Sigmoid colon (tissue), 7 donors: Measurements from ENCODE around the gene DOCK11. TPM values are rescaled to one million over a fixed set of nuclear protein-coding genes. Genes with fewer than 3 reads are reported as not detected.

ENCODE experiments used
- DNase-seq: peaks from one replicate; pipeline ENCODE4 v3.0.0-alpha.2; 2019
- H3K27ac ChIP-seq, 4 donors: fragments of 200-600 bp; sonication (generic); one replicate each; pipeline ENCODE4 v1.5.1; 2016 to 2019; ENCODE audit warnings: mild to moderate bottlenecking in 1 of 4
- H3K27me3 ChIP-seq, 3 donors: fragments of 200-600 bp; sonication (generic); one replicate each; pipeline ENCODE4 v1.5.1; 2019; ENCODE audit warnings: mild to moderate bottlenecking in 1 of 3
- H3K36me3 ChIP-seq, 4 donors: fragments of 200-600 bp; sonication (generic); one replicate each; pipeline ENCODE4 v1.5.1; 2016 to 2019
- H3K4me1 ChIP-seq, 4 donors: fragments of 200-600 bp; sonication (generic); one replicate each; pipeline ENCODE4 v1.5.1; 2017 to 2019
- H3K4me3 ChIP-seq, 4 donors: fragments of 200-600 bp; sonication (generic); one replicate each; pipeline ENCODE4 v1.5.1; 2017 to 2019; ENCODE audit warnings: mild to moderate bottlenecking in 2 of 4, moderate library complexity in 1 of 4
- H3K9me3 ChIP-seq, 4 donors: fragments of 200-600 bp in 3 of 4; sonication (generic) in 3 of 4; one replicate each; pipeline versions ENCODE4 v1.5.1 to v1.6.1; 2013 to 2019
- CTCF ChIP-seq, 4 experiments: fragments of 450-650 bp in 3 of 4; fragments of 200-600 bp in 1 of 4; IDR thresholded peaks; one replicate each; pipeline ENCODE4 v1.5.1; 2016 to 2019; ENCODE audit warnings: antibody characterized with exemption in 4 of 4, mild to moderate bottlenecking in 3 of 4, moderate library complexity in 2 of 4
- EP300 ChIP-seq, 4 donors: sonication (generic); formaldehyde crosslinking; IDR thresholded peaks; one replicate each; pipeline ENCODE4 v1.6.1; 2017; ENCODE audit warnings: antibody characterized with exemption in 4 of 4
- POLR2A ChIP-seq, 2 donors: fragments of 450-650 bp; IDR thresholded peaks; one replicate each; pipeline ENCODE4 v1.6.1; 2016; ENCODE audit warnings: antibody characterized with exemption in 2 of 2, mild to moderate bottlenecking in 2 of 2, moderate library complexity in 2 of 2
- POLR2AphosphoS5 ChIP-seq, 4 donors: sonication (generic); formaldehyde crosslinking; IDR thresholded peaks; one replicate each; pipeline ENCODE4 v1.6.1; 2017; ENCODE audit warnings: antibody characterized with exemption in 4 of 4
- WGBS, 2 donors: extraction: QIAGEN DNeasy Blood & Tissue Kit; methylation state at CpG; one replicate each; pipeline ENCODE4 v1.1.7; 2013; 5-methylcytosine and 5-hydroxymethylcytosine counted together
- intact Hi-C: fragments of 100-400 bp; cut with DNase I; formaldehyde crosslinking; loops from one replicate; pipeline ENCODE4 v1.15.1; 2023
- polyA plus RNA-seq, 3 donors: library from polyadenylated mRNA; stranded (reverse); fragments of 200-250 nt; gene quantifications; one replicate each; pipeline ENCODE4 v1.2.3, GENCODE V29; 2013
- total RNA-seq, 4 donors: library from RNA; depleted of rRNA; stranded (reverse); fragments of >200 nt; gene quantifications; one replicate each; pipeline ENCODE4 v1.1.0, GENCODE V29; 2016
- donor health status: healthy with polysubstance abuse.
- donor health status: Bipolar disorder and iron deficiency.
- donor health status: healthy.

The DOCK11 gene
- total and polyA plus RNA-seq, 7 donors: 3.2 to 54.6 (median 40.7) TPM

- H3K27ac ChIP-seq: no peak overlapping the region
- peaks cover 0 to 25% (median 7%) of the 10 kb centered on the region in 4 donors for H3K4me1 ChIP-seq
- WGBS, 2 donors: 95 to 96% methylated on average over 15 of the region's 15 CpGs
- intact Hi-C loops: loop anchor here (5.0 to 10.0 kb wide), 5 partner anchors 66 to 736 kb away; partner anchors contain the start of genes IL13RA1, PGRMC1 and WDR44
- H3K9me3 ChIP-seq: no peaks in the 10 kb centered on the region
- no peak overlapping the region for H3K4me3 ChIP-seq
- no peaks in the 10 kb centered on the region for H3K27me3 ChIP-seq
- TF ChIP-seq POLR2AphosphoS5 (IDR thresholded peaks at IDR 0.05): no peak
- no peak for TF ChIP-seq CTCF (IDR thresholded peaks at IDR 0.05)
- no peak for TF ChIP-seq POLR2A (IDR thresholded peaks at IDR 0.05)
- TF ChIP-seq EP300 (IDR thresholded peaks at IDR 0.05): no peak
- no peaks in the 10 kb centered on the region for H3K36me3 ChIP-seq
- DNase-seq: no peak
Observed at GRCh38 chrX:118499295-118499694, 3.7 kb downstream of the DOCK11 start.

- no peak for TF ChIP-seq POLR2A (IDR thresholded peaks at IDR 0.05)
- TF ChIP-seq EP300 (IDR thresholded peaks at IDR 0.05): no peak
- no peak for TF ChIP-seq CTCF (IDR thresholded peaks at IDR 0.05)
- TF ChIP-seq POLR2AphosphoS5 (IDR thresholded peaks at IDR 0.05): no peak
- Histone ChIP-seq H3K36me3 (no peaks in the 10 kb centered on the region), H3K4me1 (peaks cover 0 to 20% (median 11%) of the 10 kb centered on the region in 4 donors), H3K4me3 (no peak overlapping the region), H3K27me3 (no peaks in the 10 kb centered on the region), H3K27ac (no peak overlapping the region), H3K9me3 (no peaks in the 10 kb centered on the region)
- intact Hi-C loops: no loop called here
- WGBS, 2 donors: 53 to 79% methylated on average over 6 of the region's 6 CpGs
- no peak for DNase-seq
Observed at GRCh38 chrX:118502161-118502789, 6.7 kb downstream of the DOCK11 start.

- Histone ChIP-seq H3K27me3 (no peaks in the 10 kb centered on the region), H3K4me3 (no peak overlapping the region), H3K4me1 (peaks cover 0 to 17% (median 15%) of the 10 kb centered on the region in 4 donors), H3K36me3 (no peaks in the 10 kb centered on the region), H3K9me3 (no peaks in the 10 kb centered on the region), H3K27ac (peak overlapping the region; percentile 12 to 49 (median 40))
- 58 to 76% methylated on average over 7 of the region's 7 CpGs for WGBS, 2 donors
- TF ChIP-seq CTCF (IDR thresholded peaks at IDR 0.05): no peak
- TF ChIP-seq POLR2AphosphoS5 (IDR thresholded peaks at IDR 0.05): no peak
- no peak for TF ChIP-seq POLR2A (IDR thresholded peaks at IDR 0.05)
- TF ChIP-seq EP300 (IDR thresholded peaks at IDR 0.05): no peak
- intact Hi-C loops: no loop called here
- DNase-seq: no peak
Observed at GRCh38 chrX:118503260-118504041, 7.8 kb downstream of the DOCK11 start.

GRCh38 chrX:118504581-118504980, 9.0 kb downstream of the DOCK11 start:
- H3K4me1 ChIP-seq: peaks cover 0 to 26% (median 19%) of the 10 kb centered on the region in 4 donors

More at GRCh38 chrX:118504581-118504980, 9.0 kb downstream of the DOCK11 start:
- TF ChIP-seq CTCF (IDR thresholded peaks at IDR 0.05) (no peak), POLR2A (IDR thresholded peaks at IDR 0.05) (no peak), EP300 (IDR thresholded peaks at IDR 0.05) (no peak), POLR2AphosphoS5 (IDR thresholded peaks at IDR 0.05) (no peak)
- WGBS, 2 donors: 91 to 93% methylated on average over 4 of the region's 4 CpGs
- no peaks in the 10 kb centered on the region for H3K36me3 ChIP-seq
- H3K27me3 ChIP-seq: no peaks in the 10 kb centered on the region
- H3K27ac ChIP-seq: no peak overlapping the region
- no peaks in the 10 kb centered on the region for H3K9me3 ChIP-seq
- DNase-seq: no peak
- intact Hi-C loops: no loop called here
- no peak overlapping the region for H3K4me3 ChIP-seq
